Endothelial cell of umbilical vein (primary cell): ENCODE data around the gene BANF2.

Source experiments
- GATA2 ChIP-seq: IDR thresholded peaks from 2 replicates; pipeline ENCODE4 v1.7.0; 2011; ENCODE audit warnings: low read depth, mild to moderate bottlenecking, moderate library complexity, mixed read lengths, low read length; ENCODE audit not compliant: insufficient read length, insufficient read depth
- TF ChIP-seq, protein P1 (sequence below), 2 donors: IDR thresholded peaks; 1 replicate in 1 of 2; 2 replicates in 1 of 2; pipeline ENCODE4 v1.5.1; 2011; ENCODE audit warnings: low read length in 2 of 2, mild to moderate bottlenecking in 2 of 2, moderate library complexity in 2 of 2, control low read depth in 1 of 2, inconsistent platforms in 1 of 2, low read depth in 1 of 2; ENCODE audit not compliant: insufficient read depth in 1 of 2; ENCODE audit errors: extremely low read depth in 1 of 2

DNA sequence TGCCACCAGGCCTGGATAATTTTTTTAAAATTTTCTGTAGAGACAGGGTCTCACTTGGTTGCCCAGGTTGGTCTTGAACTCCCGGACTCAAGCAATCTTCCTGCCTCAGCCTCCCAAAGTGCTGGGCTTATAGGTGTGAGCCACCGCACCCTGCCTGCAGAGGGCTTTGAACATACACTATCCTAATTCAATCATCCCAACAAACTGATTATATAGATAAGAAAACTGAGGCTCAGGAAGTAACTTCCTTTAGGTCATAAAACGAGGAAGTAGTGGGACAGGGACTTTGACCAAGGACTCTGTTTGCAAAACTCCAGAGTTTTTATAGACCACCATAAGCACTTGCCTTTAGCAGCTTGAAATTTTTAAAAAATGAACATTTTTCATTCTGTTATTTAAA, 5.0 kb upstream of the BANF2 start:
- TF ChIP-seq, protein P1, sequence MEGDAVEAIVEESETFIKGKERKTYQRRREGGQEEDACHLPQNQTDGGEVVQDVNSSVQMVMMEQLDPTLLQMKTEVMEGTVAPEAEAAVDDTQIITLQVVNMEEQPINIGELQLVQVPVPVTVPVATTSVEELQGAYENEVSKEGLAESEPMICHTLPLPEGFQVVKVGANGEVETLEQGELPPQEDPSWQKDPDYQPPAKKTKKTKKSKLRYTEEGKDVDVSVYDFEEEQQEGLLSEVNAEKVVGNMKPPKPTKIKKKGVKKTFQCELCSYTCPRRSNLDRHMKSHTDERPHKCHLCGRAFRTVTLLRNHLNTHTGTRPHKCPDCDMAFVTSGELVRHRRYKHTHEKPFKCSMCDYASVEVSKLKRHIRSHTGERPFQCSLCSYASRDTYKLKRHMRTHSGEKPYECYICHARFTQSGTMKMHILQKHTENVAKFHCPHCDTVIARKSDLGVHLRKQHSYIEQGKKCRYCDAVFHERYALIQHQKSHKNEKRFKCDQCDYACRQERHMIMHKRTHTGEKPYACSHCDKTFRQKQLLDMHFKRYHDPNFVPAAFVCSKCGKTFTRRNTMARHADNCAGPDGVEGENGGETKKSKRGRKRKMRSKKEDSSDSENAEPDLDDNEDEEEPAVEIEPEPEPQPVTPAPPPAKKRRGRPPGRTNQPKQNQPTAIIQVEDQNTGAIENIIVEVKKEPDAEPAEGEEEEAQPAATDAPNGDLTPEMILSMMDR (IDR thresholded peaks at IDR 0.05; ENCODE audit: extremely low read depth in 1 of 2, insufficient read depth in 1 of 2, low read depth in 1 of 2, low read length in 2 of 2), result no peak
- no peak for TF ChIP-seq GATA2
